Right atrium auricular region (tissue), 2 donors: ENCODE data around the gene EEF1E1. TPM values are rescaled to one million over a fixed set of nuclear protein-coding genes. Genes with fewer than 3 reads are reported as not detected.

Experiments used
- DNase-seq: peaks from one replicate; pipeline ENCODE4 v3.0.0-alpha.2; 2019; ENCODE audit warnings: low spot score
- H3K27ac ChIP-seq, 2 donors: fragments of 200-600 bp; sonication (generic); 1 replicate in 1 of 2; 2 replicates in 1 of 2; pipeline ENCODE4 v1.5.1; 2016 to 2019
- H3K27me3 ChIP-seq, 2 donors: fragments of 200-600 bp; sonication (generic); one replicate each; pipeline versions ENCODE4 v1.5.1 to v1.6.0; 2017 to 2019
- H3K36me3 ChIP-seq: fragments of 200-600 bp; sonication (generic); one replicate; pipeline ENCODE4 v1.5.1; 2016
- H3K4me1 ChIP-seq, 2 donors: fragments of 200-600 bp; sonication (generic); one replicate each; pipeline versions ENCODE4 v1.5.1 to v1.6.0; 2017 to 2019
- H3K4me3 ChIP-seq, 2 donors: fragments of 200-600 bp; sonication (generic); 1 replicate in 1 of 2; 2 replicates in 1 of 2; pipeline ENCODE4 v1.5.1; 2017 to 2019; ENCODE audit warnings: mild to moderate bottlenecking in 1 of 2, moderate library complexity in 1 of 2
- H3K9me3 ChIP-seq, 2 donors: fragments of 200-600 bp; sonication (generic); one replicate each; pipeline ENCODE4 v1.5.1; 2019
- CTCF ChIP-seq, 2 donors: fragments of 200-600 bp; sonication (generic); IDR thresholded peaks; one replicate each; pipeline ENCODE4 v1.5.1; 2019; ENCODE audit warnings: antibody characterized with exemption in 2 of 2
- total RNA-seq, 2 donors: library from RNA; depleted of rRNA; stranded (reverse); fragments of >200 nt; gene quantifications; one replicate each; pipeline ENCODE4 v1.1.0, GENCODE V29; 2016

Gene EEF1E1
- total RNA-seq: 10 to 100 TPM; 12.6 to 20.6 TPM

GRCh38 chr6:8102122-8102958, at the start of gene EEF1E1:
EEF1E1 (minus strand) TSS chr6:8102548; CDS start chr6:8102521, 27 bp downstream.
- peak; percentile 95 for DNase-seq
- no peaks in the 10 kb centered on the region for H3K27me3 ChIP-seq
- H3K36me3 ChIP-seq: no peaks in the 10 kb centered on the region
- TF ChIP-seq CTCF (IDR thresholded peaks at IDR 0.05): no peak
- peaks cover 0 to 8% of the 10 kb centered on the region in 2 donors for H3K4me1 ChIP-seq
- peak within 1 kb of the TSS; percentile 26 to 42 for H3K27ac ChIP-seq
- H3K4me3 ChIP-seq: peak within 1 kb of the TSS; percentile 73 to 76
- no peaks in the 10 kb centered on the region for H3K9me3 ChIP-seq

- H3K27me3 ChIP-seq: no peaks in the 10 kb centered on the region
- no peaks in the 10 kb centered on the region for H3K4me1 ChIP-seq
- no peaks in the 10 kb centered on the region for H3K36me3 ChIP-seq
- no peak for DNase-seq
- H3K4me3 ChIP-seq: no peak overlapping the region
- no peak for TF ChIP-seq CTCF (IDR thresholded peaks at IDR 0.05)
- no peaks in the 10 kb centered on the region for H3K9me3 ChIP-seq
- no peak overlapping the region for H3K27ac ChIP-seq
Observed at GRCh38 chr6:8149350-8149749, 47.0 kb upstream of the EEF1E1 start.

GRCh38 chr6:8143945-8144344, 41.6 kb upstream of the EEF1E1 start:
- Histone ChIP-seq H3K9me3 (no peaks in the 10 kb centered on the region), H3K36me3 (no peaks in the 10 kb centered on the region), H3K4me3 (no peak overlapping the region), H3K27ac (no peak overlapping the region), H3K4me1 (no peaks in the 10 kb centered on the region), H3K27me3 (no peaks in the 10 kb centered on the region)
- no peak for DNase-seq
- no peak for TF ChIP-seq CTCF (IDR thresholded peaks at IDR 0.05)

- no peak overlapping the region for H3K27ac ChIP-seq
- no peaks in the 10 kb centered on the region for H3K27me3 ChIP-seq
- no peaks in the 10 kb centered on the region for H3K4me1 ChIP-seq
- no peak overlapping the region for H3K4me3 ChIP-seq
- DNase-seq: no peak
- H3K9me3 ChIP-seq: no peaks in the 10 kb centered on the region
- TF ChIP-seq CTCF (IDR thresholded peaks at IDR 0.05): no peak
- H3K36me3 ChIP-seq: no peaks in the 10 kb centered on the region
Observed at GRCh38 chr6:8139451-8139850, 37.1 kb upstream of the EEF1E1 start.

GRCh38 chr6:8137529-8137939, 35.2 kb upstream of the EEF1E1 start:
- no peak for TF ChIP-seq CTCF (IDR thresholded peaks at IDR 0.05)
- Histone ChIP-seq H3K27ac (no peak overlapping the region), H3K27me3 (no peaks in the 10 kb centered on the region), H3K4me1 (no peaks in the 10 kb centered on the region), H3K9me3 (no peaks in the 10 kb centered on the region), H3K4me3 (no peak overlapping the region), H3K36me3 (no peaks in the 10 kb centered on the region)
- DNase-seq: no peak
